ENCODE data around the gene STARD3. TPM values are rescaled to one million over a fixed set of nuclear protein-coding genes. Genes with fewer than 3 reads are reported as not detected.

Gene STARD3
- total and polyA plus RNA-seq, 2 of the 13 experiments (the other 11 are each of a cell fraction or from before 2014, with no cell fraction given) = 34.6 to 100 TPM

DNA sequence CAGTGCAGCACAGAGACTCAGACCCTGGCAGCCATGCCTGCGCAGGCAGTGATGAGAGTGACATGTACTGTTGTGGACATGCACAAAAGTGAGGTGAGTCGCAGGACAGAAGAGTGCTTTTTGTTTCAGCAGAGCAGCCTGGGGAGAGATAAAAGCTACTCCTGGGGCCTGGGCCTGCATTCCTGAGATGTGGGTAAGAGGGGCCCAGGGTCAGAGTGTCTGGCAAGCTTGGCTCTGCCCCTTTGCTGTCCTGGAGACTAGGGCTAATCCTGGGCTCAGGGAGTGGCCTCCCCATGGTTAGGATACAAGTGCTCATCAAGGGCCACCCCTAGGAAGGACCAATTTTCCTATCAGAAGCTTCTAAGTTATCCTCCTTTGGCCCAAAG lies 58.1 kb downstream of the STARD3 start:
- H3K9ac ChIP-seq (ENCODE audit: insufficient read depth, low read depth, low read length) = peak overlapping the region; percentile 96
- no peak overlapping the region for H2AFZ ChIP-seq (ENCODE audit: low read length)
- no peak for FAIRE-seq
- peak overlapping the region; percentile 100 for H3K4me2 ChIP-seq (ENCODE audit: low read depth, low read length)
- peaks cover 62% of the 10 kb centered on the region for H3K4me1 ChIP-seq (ENCODE audit: insufficient read depth, low read length)
- no peaks in the 10 kb centered on the region for H3K9me3 ChIP-seq (ENCODE audit: low read length)
- CTCF ChIA-PET (ENCODE audit: low intra/inter-chr PET ratio, low total read pairs) = no interaction called here
- 8% methylated on average over 2 of the region's 2 CpGs for WGBS (ENCODE audit: low lambda C conversion rate)
- peaks cover 11% of the 10 kb centered on the region for H3K79me2 ChIP-seq (ENCODE audit: insufficient read depth, low read length)
- peak overlapping the region; percentile 13 to 77 (median 27) for H3K4me3 ChIP-seq (replicated peaks in 1 of 3; ENCODE audit: insufficient read depth in 1 of 3, low read depth in 2 of 3, low read length in 3 of 3)
- H3K36me3 ChIP-seq (replicated peaks in 1 of 2; ENCODE audit: control insufficient read depth in 1 of 2, insufficient read depth in 2 of 2, low read length in 2 of 2) = no peaks in the 10 kb centered on the region
- H4K20me1 ChIP-seq (ENCODE audit: insufficient read depth, low read length) = no peaks in the 10 kb centered on the region
- intact Hi-C loops (cut with micrococcal nuclease; ENCODE audit: unreplicated experiment) (loop anchor here (1.0 to 2.0 kb wide), 3 partner anchors 8 to 36 kb away; partner anchors contain the start of gene MIEN1), in situ Hi-C loops (cut with HindIII; ENCODE audit: extremely low pct_ligation_motif_present, low pct_unique_long_range_greater_than_20kb) (no loop called here)
- H3K27me3 ChIP-seq (ENCODE audit: control insufficient read depth in 1 of 2, insufficient read depth in 2 of 2, low read length in 2 of 2) = no peaks in the 10 kb centered on the region
- ATAC-seq = peak; percentile 58
- POLR2A ChIA-PET = interaction anchor here (0.7 to 4.4 kb wide), 30 partner anchors 8 to 994 kb away, joined by 3 to 96 read pairs (median 7); partner anchors contain the start of genes FBXL20, GRB7, LRRC3C and MED1
- no peak for DNase-seq (ENCODE audit: low spot score)
- peak overlapping the region; percentile 99 for H3K27ac ChIP-seq (ENCODE audit: extremely low read length, insufficient read depth, low read length)
- BruUV-seq (replicated peaks) = TSS peak; percentile 84
- TF ChIP-seq SMARCC2 (IDR thresholded peaks at IDR 0.05) (peak; percentile 30; the same call in 1 of the 2 replicates), KLF15 (CRISPR knock-in tag; IDR thresholded peaks at IDR 0.05; ENCODE audit: borderline replicate concordance) (0 out of 2 replicates have a peak, but pooled peaks have one; percentile 24), MYNN (CRISPR knock-in tag; IDR thresholded peaks at IDR 0.05; ENCODE audit: low read depth) (0 out of 2 replicates have a peak, but pooled peaks have one; percentile 21), HNRNPH1 (optimal IDR thresholded peaks at IDR 0.05; ENCODE audit: low read depth, low read length) (peak; percentile 35), ZNF12 (CRISPR knock-in tag; IDR thresholded peaks at IDR 0.05) (peak; percentile 96), TP53 (CRISPR knock-in tag; conservative IDR thresholded peaks at IDR 0.05) (0 out of 2 replicates have a peak, but pooled peaks have one; percentile 4), PBX2 (CRISPR knock-in tag; IDR thresholded peaks at IDR 0.05) (no peak), HOXA3 (CRISPR knock-in tag; IDR thresholded peaks at IDR 0.05) (peak; percentile 24; the same call in 1 of the 2 replicates), HOXA5 (CRISPR knock-in tag; IDR thresholded peaks at IDR 0.05) (peak; percentile 9; the same call in 1 of the 2 replicates), TEAD3 (CRISPR knock-in tag; optimal IDR thresholded peaks at IDR 0.05; ENCODE audit: borderline replicate concordance) (peak; percentile 21), PPARG (CRISPR knock-in tag; conservative IDR thresholded peaks at IDR 0.05) (0 out of 2 replicates have a peak, but pooled peaks have one; percentile 6), NFKBIZ (CRISPR knock-in tag; IDR thresholded peaks at IDR 0.05) (0 out of 2 replicates have a peak, but pooled peaks have one; percentile 18), MXD4 (CRISPR knock-in tag; IDR thresholded peaks at IDR 0.05) (peak; percentile 39; the same call in 1 of the 2 replicates), SNAI1 (CRISPR knock-in tag; IDR thresholded peaks at IDR 0.05; ENCODE audit: borderline replicate concordance) (peak; percentile 89; the same call in 1 of the 2 replicates), AGO2 (optimal IDR thresholded peaks at IDR 0.05; ENCODE audit: low read depth, low read length) (peak; percentile 7), ZNF333 (CRISPR knock-in tag; IDR thresholded peaks at IDR 0.05; ENCODE audit: borderline replicate concordance) (peak; percentile 72; the same call in 1 of the 2 replicates), ZHX2 (IDR thresholded peaks at IDR 0.05; ENCODE audit: low read depth) (no peak), ZHX2 (CRISPR knock-in tag; IDR thresholded peaks at IDR 0.05; ENCODE audit: borderline replicate concordance) (0 out of 2 replicates have a peak, but pooled peaks have one; percentile 7), ZNF652 (CRISPR knock-in tag; IDR thresholded peaks at IDR 0.05; ENCODE audit: borderline replicate concordance, low read depth) (no peak), SP140L (CRISPR knock-in tag; IDR thresholded peaks at IDR 0.05; ENCODE audit: borderline replicate concordance) (peak; percentile 30; the same call in 1 of the 2 replicates)

Measured in HepG2 (cell line).